ENCODE measurements around the gene FASLG. TPM values are rescaled to one million over a fixed set of nuclear protein-coding genes. Genes with fewer than 3 reads are reported as not detected.
A peak's percentile ranks its signal among the peaks of the same experiment; 100 is the strongest.
"Not testable (repeated sequence)": the region's sequence is repeated elsewhere in the genome, so short reads cannot be mapped to it uniquely, and the experiment has no call there.

Gene FASLG
- total and polyA plus RNA-seq, 4 donors, result 0.20 to 0.34 (median 0.30) TPM; not detected in 1

DNA sequence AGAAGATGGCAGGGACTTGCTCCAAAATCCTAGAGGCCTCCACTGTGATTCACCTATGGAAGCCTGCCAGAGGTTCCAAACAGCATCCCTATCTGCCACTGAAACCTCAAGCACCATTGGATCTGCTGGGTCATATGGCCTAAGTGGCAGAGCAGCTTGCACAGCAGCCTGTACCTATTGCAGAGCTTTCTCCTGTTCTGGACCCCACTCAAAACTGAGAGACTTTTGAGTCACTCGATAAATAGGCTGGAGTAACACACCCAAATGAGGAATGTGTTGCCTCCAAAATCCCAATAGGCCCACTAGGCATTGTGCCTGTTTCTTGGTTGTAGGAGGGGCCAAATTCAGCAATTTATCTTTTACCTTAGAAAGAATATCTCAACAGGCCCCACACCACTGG is 32.0 kb downstream of the FASLG start:
- H3K9ac ChIP-seq (ENCODE audit: insufficient read depth in 1 of 2, low read length in 2 of 2); H3K9me3 ChIP-seq (ENCODE audit: control insufficient read depth in 4 of 4, insufficient read depth in 3 of 4, low read length in 3 of 4); ATAC-seq (ENCODE audit: insufficient read depth, low FRiP score); H3K4me3 ChIP-seq; H3K27me3 ChIP-seq (ENCODE audit: control insufficient read depth in 3 of 3, insufficient read depth in 3 of 3, low read length in 2 of 3); H3K4me1 ChIP-seq (ENCODE audit: control insufficient read depth in 5 of 5, insufficient read depth in 5 of 5, low read length in 5 of 5); DNase-seq; H3K27ac ChIP-seq (ENCODE audit: low read depth in 1 of 2, low read length in 1 of 2); H3K36me3 ChIP-seq (ENCODE audit: control insufficient read depth in 4 of 4, insufficient read depth in 4 of 4, low read length in 4 of 4): not testable (repeated sequence)
- WGBS, 2 donors, result 85 to 96% methylated on average over 1 of the region's 1 CpG

DNA sequence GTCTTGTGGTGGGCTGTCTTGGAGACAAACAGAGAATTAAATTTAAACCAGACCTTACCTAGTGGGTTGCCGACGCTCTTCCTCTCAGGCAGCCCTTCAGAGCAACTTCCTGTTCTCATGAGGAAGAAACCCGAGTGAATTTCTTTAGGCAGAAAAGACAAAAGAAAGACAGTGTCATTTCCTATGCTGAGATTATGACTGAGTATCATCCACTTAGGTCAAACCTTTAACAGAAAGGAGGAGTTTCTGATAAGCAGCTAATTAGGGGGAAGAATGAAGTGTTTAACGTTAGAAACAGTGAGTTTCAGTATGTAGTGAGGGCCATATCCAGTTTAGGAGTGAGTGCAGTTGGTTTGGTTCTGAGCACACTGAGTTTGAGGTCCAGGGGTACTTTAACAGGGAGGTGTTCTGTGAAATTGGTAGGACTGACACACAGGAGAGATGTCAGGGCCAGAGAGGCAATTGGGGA is 38.7 kb downstream of the FASLG start:
- Histone ChIP-seq H3K36me3 (ENCODE audit: control insufficient read depth in 4 of 4, insufficient read depth in 4 of 4, low read length in 4 of 4) (no peaks in the 10 kb centered on the region), H3K4me3 (no peak overlapping the region), H3K9ac (ENCODE audit: insufficient read depth in 1 of 2, low read length in 2 of 2) (no peak overlapping the region), H3K27ac (ENCODE audit: low read depth in 1 of 2, low read length in 1 of 2) (no peak overlapping the region), H3K27me3 (ENCODE audit: control insufficient read depth in 3 of 3, insufficient read depth in 3 of 3, low read length in 2 of 3) (no peaks in the 10 kb centered on the region), H3K9me3 (ENCODE audit: control insufficient read depth in 4 of 4, insufficient read depth in 3 of 4, low read length in 3 of 4) (no peaks in the 10 kb centered on the region), H3K4me1 (ENCODE audit: control insufficient read depth in 5 of 5, insufficient read depth in 5 of 5, low read length in 5 of 5) (peaks cover 0 to 9% (median 0%) of the 10 kb centered on the region in 5 donors)
- WGBS, 2 donors, result 23 to 28% methylated on average over 4 of the region's 4 CpGs
- TF ChIP-seq CTCF (IDR thresholded peaks at IDR 0.05; ENCODE audit: control extremely low read depth, extremely low read depth), result no peak
- ATAC-seq (ENCODE audit: insufficient read depth, low FRiP score), result no peak
- no peak for DNase-seq

GRCh38 chr1:172698224-172698623 is 39.3 kb downstream of the FASLG start:
- no peaks in the 10 kb centered on the region for H3K36me3 ChIP-seq (ENCODE audit: control insufficient read depth in 4 of 4, insufficient read depth in 4 of 4, low read length in 4 of 4)
- no peak overlapping the region for H3K4me3 ChIP-seq
- no peak overlapping the region for H3K27ac ChIP-seq (ENCODE audit: low read depth in 1 of 2, low read length in 1 of 2)
- H3K27me3 ChIP-seq (ENCODE audit: control insufficient read depth in 3 of 3, insufficient read depth in 3 of 3, low read length in 2 of 3), result no peaks in the 10 kb centered on the region
- no peak for ATAC-seq (ENCODE audit: insufficient read depth, low FRiP score)
- DNase-seq, result no peak
- peaks cover 0 to 9% (median 0%) of the 10 kb centered on the region in 5 donors for H3K4me1 ChIP-seq (ENCODE audit: control insufficient read depth in 5 of 5, insufficient read depth in 5 of 5, low read length in 5 of 5)
- WGBS, 2 donors, result 87 to 90% methylated on average over 2 of the region's 2 CpGs
- TF ChIP-seq CTCF (IDR thresholded peaks at IDR 0.05; ENCODE audit: control extremely low read depth, extremely low read depth), result no peak
- H3K9me3 ChIP-seq (ENCODE audit: control insufficient read depth in 4 of 4, insufficient read depth in 3 of 4, low read length in 3 of 4), result no peaks in the 10 kb centered on the region
- no peak overlapping the region for H3K9ac ChIP-seq (ENCODE audit: insufficient read depth in 1 of 2, low read length in 2 of 2)

DNA sequence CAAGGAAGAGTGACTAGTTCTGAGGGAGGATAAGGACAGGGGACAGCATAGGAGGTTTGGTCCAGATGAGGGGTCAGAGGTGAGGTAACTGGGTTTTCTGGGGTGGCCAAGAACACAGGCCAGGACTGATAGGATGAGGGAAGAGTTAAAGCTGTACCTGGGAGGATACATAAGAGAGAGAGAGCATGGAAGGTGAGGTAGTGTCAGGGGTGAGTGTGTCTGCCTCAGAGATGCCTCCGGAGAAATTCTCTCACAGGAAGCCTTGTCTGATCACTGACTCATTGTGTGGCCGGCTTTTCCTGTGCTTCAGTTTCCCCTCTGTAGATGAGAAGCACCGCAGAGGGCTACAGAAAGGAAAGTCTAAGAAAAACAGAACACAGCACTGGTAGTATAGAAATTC is 40.2 kb downstream of the FASLG start:
- Histone ChIP-seq H3K9me3 (ENCODE audit: control insufficient read depth in 4 of 4, insufficient read depth in 3 of 4, low read length in 3 of 4) (no peaks in the 10 kb centered on the region), H3K27ac (ENCODE audit: low read depth in 1 of 2, low read length in 1 of 2) (no peak overlapping the region), H3K4me1 (ENCODE audit: control insufficient read depth in 5 of 5, insufficient read depth in 5 of 5, low read length in 5 of 5) (peaks cover 0 to 9% (median 0%) of the 10 kb centered on the region in 5 donors), H3K9ac (ENCODE audit: insufficient read depth in 1 of 2, low read length in 2 of 2) (no peak overlapping the region), H3K27me3 (ENCODE audit: control insufficient read depth in 3 of 3, insufficient read depth in 3 of 3, low read length in 2 of 3) (no peaks in the 10 kb centered on the region), H3K4me3 (no peak overlapping the region), H3K36me3 (ENCODE audit: control insufficient read depth in 4 of 4, insufficient read depth in 4 of 4, low read length in 4 of 4) (no peaks in the 10 kb centered on the region)
- WGBS, 2 donors, result 20 to 39% methylated on average over 3 of the region's 3 CpGs
- no peak for TF ChIP-seq CTCF (IDR thresholded peaks at IDR 0.05; ENCODE audit: control extremely low read depth, extremely low read depth)
- DNase-seq (no peak), ATAC-seq (ENCODE audit: insufficient read depth, low FRiP score) (peak; percentile 11)

All from lung (tissue), 12 donors.